H1 (cell line): Measurements from ENCODE around the gene VPS13D. TPM values are rescaled to one million over a fixed set of nuclear protein-coding genes. Genes with fewer than 3 reads are reported as not detected.

Experiments used
- JUN ChIP-seq: IDR thresholded peaks from 2 replicates; pipeline ENCODE4 v1.6.1; 2011; ENCODE audit warnings: low read depth, mild to moderate bottlenecking, improper control_type of control experiment, low read length
- MAFK ChIP-seq: IDR thresholded peaks from 2 replicates; pipeline ENCODE4 v1.6.1; 2012; ENCODE audit warnings: low read depth, mild to moderate bottlenecking, improper control_type of control experiment, low read length
- NRF1 ChIP-seq: IDR thresholded peaks from 2 replicates; pipeline ENCODE4 v1.6.1; 2011; ENCODE audit warnings: mild to moderate bottlenecking, low read depth, low read length, improper control_type of control experiment
- RNF2 ChIP-seq: fragments of 200-900, 300-1000 bp; sonication (generic); IDR thresholded peaks from 2 replicates; pipeline ENCODE4 v1.7.1; 2016; ENCODE audit warnings: borderline replicate concordance, low read depth, mild to moderate bottlenecking, antibody characterized with exemption, low read length; ENCODE audit not compliant: poor library complexity, severe bottlenecking; ENCODE audit errors: missing control alignments
- TAF7 ChIP-seq: optimal IDR thresholded peaks from 2 replicates; pipeline ENCODE3; 2011; ENCODE audit warnings: low read depth, mild to moderate bottlenecking, inconsistent platforms, low read length, moderate library complexity, borderline replicate concordance
- USF2 ChIP-seq: IDR thresholded peaks from 2 replicates; pipeline ENCODE4 v1.6.1; 2011; ENCODE audit warnings: low read length, improper control_type of control experiment
- polyA plus RNA-seq, 7 experiments: library from polyadenylated mRNA; depleted of rRNA in 3 of 7; stranded (reverse) in 5 of 7; unstranded in 2 of 7; fragments of >200 nt in 5 of 7; fragments of 200-250 nt in 2 of 7; gene quantifications; 1 replicate in 5 of 7; 2 replicates in 1 of 7; 4 replicates in 1 of 7; pipeline versions ENCODE4 v1.2.1 to v1.2.3, GENCODE V29; 2011 to 2013; ENCODE audit warnings: missing spikeins in 2 of 7, mixed read lengths in 2 of 7
- total RNA-seq: library from RNA; stranded (reverse); fragmentation: NEBNext Ultra II Directional; extraction: Animal tissue kit (Norgen Biotek cat#: 25700); gene quantifications from 2 replicates; pipeline ENCODE4 v1.2.1, GENCODE V29; 2021

Gene VPS13D
- total and polyA plus RNA-seq, 2 of the 8 experiments (the other 6 are each of a cell fraction or from before 2014, with no cell fraction given), result 10.9 to 31.2 TPM

- TF ChIP-seq TAF7 (no peak), NRF1 (no peak), MAFK (no peak), USF2 (no peak), JUN (no peak), RNF2 (no peak)
These were observed 313.1 kb downstream of the VPS13D start (continued) for GRCh38 chr1:12542616-12543592.
